ENCODE measurements around the gene FXYD7. TPM values are rescaled to one million over a fixed set of nuclear protein-coding genes. Genes with fewer than 3 reads are reported as not detected.

The FXYD7 gene
- total and polyA plus RNA-seq, 9 of the 15 experiments (the other 6 are each of a cell fraction or from before 2014, with no cell fraction given) = 0.10 to 0.80 (median 0.31) TPM; not detected in 3

DNA sequence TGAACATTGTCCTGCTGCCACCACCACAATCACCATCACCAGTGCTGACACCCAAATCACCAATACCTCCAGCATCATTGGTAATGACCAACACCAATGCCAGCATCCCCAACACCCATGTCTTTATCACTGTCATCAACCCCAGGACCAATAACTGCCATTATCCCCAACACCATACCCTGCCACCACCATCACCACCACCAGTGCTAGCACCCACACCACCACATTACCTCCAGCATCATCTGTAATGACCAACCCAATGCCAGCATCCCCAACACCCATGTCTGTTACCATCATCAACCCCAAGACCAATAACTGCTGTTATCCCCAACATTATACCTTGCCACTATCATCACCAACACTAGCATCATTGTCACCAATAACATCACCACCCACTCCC is 10.8 kb upstream of the FXYD7 start (continued):
- TF ChIP-seq, protein P1, sequence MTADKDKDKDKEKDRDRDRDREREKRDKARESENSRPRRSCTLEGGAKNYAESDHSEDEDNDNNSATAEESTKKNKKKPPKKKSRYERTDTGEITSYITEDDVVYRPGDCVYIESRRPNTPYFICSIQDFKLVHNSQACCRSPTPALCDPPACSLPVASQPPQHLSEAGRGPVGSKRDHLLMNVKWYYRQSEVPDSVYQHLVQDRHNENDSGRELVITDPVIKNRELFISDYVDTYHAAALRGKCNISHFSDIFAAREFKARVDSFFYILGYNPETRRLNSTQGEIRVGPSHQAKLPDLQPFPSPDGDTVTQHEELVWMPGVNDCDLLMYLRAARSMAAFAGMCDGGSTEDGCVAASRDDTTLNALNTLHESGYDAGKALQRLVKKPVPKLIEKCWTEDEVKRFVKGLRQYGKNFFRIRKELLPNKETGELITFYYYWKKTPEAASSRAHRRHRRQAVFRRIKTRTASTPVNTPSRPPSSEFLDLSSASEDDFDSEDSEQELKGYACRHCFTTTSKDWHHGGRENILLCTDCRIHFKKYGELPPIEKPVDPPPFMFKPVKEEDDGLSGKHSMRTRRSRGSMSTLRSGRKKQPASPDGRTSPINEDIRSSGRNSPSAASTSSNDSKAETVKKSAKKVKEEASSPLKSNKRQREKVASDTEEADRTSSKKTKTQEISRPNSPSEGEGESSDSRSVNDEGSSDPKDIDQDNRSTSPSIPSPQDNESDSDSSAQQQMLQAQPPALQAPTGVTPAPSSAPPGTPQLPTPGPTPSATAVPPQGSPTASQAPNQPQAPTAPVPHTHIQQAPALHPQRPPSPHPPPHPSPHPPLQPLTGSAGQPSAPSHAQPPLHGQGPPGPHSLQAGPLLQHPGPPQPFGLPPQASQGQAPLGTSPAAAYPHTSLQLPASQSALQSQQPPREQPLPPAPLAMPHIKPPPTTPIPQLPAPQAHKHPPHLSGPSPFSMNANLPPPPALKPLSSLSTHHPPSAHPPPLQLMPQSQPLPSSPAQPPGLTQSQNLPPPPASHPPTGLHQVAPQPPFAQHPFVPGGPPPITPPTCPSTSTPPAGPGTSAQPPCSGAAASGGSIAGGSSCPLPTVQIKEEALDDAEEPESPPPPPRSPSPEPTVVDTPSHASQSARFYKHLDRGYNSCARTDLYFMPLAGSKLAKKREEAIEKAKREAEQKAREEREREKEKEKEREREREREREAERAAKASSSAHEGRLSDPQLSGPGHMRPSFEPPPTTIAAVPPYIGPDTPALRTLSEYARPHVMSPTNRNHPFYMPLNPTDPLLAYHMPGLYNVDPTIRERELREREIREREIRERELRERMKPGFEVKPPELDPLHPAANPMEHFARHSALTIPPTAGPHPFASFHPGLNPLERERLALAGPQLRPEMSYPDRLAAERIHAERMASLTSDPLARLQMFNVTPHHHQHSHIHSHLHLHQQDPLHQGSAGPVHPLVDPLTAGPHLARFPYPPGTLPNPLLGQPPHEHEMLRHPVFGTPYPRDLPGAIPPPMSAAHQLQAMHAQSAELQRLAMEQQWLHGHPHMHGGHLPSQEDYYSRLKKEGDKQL (CRISPR knock-in tag; IDR thresholded peaks at IDR 0.05; ENCODE audit: borderline replicate concordance) = no peak

DNA sequence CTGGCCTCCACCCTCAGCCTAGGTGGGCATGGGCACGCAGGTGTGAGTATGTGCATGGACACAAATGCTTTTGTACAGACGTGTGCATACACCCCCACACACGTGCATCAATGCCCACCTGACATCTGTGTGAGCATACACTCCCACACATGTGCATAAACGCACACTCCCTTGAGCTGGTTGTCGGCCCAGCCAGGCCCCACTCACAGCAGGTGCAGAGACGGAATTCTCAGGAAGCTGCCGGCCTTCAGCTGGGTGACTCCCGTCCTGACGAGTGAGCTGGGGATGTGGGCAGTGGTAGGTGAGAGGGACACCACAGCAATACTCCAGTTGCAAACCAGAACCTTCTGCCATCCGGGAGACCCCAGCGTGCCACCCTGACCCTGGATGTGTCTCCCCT is 9.2 kb upstream of the FXYD7 start:
- 5% methylated on average over 11 of the region's 11 CpGs for WGBS (ENCODE audit: insufficient coverage, low coverage, missing lambda C conversion rate)
- no peak for FAIRE-seq
- H3K4me1 ChIP-seq (replicated peaks in 1 of 2; ENCODE audit: control insufficient read depth in 2 of 2, insufficient read depth in 2 of 2, low read length in 2 of 2) = peaks cover 3 to 24% of the 10 kb centered on the region in 2 experiments; a peak in 3 of 5 replicates
- in situ Hi-C loops (cut with MboI) (loop anchor here (10.0 kb wide), 1 partner anchor 299 kb away; no protein-coding TSS in a partner anchor), intact Hi-C loops (cut with micrococcal nuclease) (loop anchor here (2.0 kb wide), 1 partner anchor 295 kb away; no protein-coding TSS in a partner anchor)
- H2AFZ ChIP-seq (ENCODE audit: low read depth, low read length) = no peak overlapping the region
- 0 out of 2 replicates have a peak, but pooled peaks cover 4% of the 10 kb centered on the region for H4K20me1 ChIP-seq (replicated peaks; ENCODE audit: control insufficient read depth, insufficient read depth, low read length)
- no peak overlapping the region for H3K4me2 ChIP-seq (ENCODE audit: insufficient read depth, low read length)
- ATAC-seq = no peak
- no peaks in the 10 kb centered on the region for H3K9me1 ChIP-seq (ENCODE audit: control insufficient read depth, insufficient read depth, low read length)
- H3K27me3 ChIP-seq (ENCODE audit: control insufficient read depth in 2 of 2, insufficient read depth in 2 of 2, low read length in 2 of 2) = peaks cover 2 to 29% of the 10 kb centered on the region in 2 experiments; a peak in 3 of 5 replicates
- ChIA-PET CTCF (ENCODE audit: low intra/inter-chr PET ratio) (no interaction called here), POLR2A (interaction anchor here (0.6 to 1.5 kb wide), 4 partner anchors 75 to 361 kb away, joined by 3 read pairs; partner anchors contain the start of gene ZNF599)
- DNase-seq (ENCODE audit: extremely low read depth in 1 of 4, low spot score in 3 of 4) = no peak
- H3K9ac ChIP-seq (ENCODE audit: insufficient read depth in 1 of 2, low read depth in 2 of 2, low read length in 2 of 2) = no peak overlapping the region
- no peaks in the 10 kb centered on the region for H3K9me3 ChIP-seq (replicated peaks; ENCODE audit: control insufficient read depth, insufficient read depth, low read depth, low read length)
- no peaks in the 10 kb centered on the region for H3K79me2 ChIP-seq (ENCODE audit: control insufficient read depth, insufficient read depth, low read length)
- H3K4me3 ChIP-seq = no peak overlapping the region
- no peaks in the 10 kb centered on the region for H3K36me3 ChIP-seq (ENCODE audit: control insufficient read depth, insufficient read depth, low read length)
- no TSS peak for BruUV-seq (replicated peaks)
- H3K27ac ChIP-seq (ENCODE audit: extremely low read depth, low read depth, low read length) = no peak overlapping the region
- TF ChIP-seq EZH2 (IDR thresholded peaks at IDR 0.05; ENCODE audit: borderline replicate concordance, low read depth, low read length) = no peak
- TF ChIP-seq EP300 (IDR thresholded peaks at IDR 0.05; ENCODE audit: low read length) = no peak
- TF ChIP-seq ZNF586 (CRISPR knock-in tag; conservative IDR thresholded peaks at IDR 0.05) = no peak
- TF ChIP-seq CBX2 (IDR thresholded peaks at IDR 0.05; ENCODE audit: insufficient read depth, low read length, poor library complexity, severe bottlenecking) = no peak
- no peak for TF ChIP-seq MXI1 (IDR thresholded peaks at IDR 0.05; ENCODE audit: low read depth, low read length)
- TF ChIP-seq ERF (CRISPR knock-in tag; IDR thresholded peaks at IDR 0.05) = no peak
- TF ChIP-seq SRF (CRISPR knock-in tag; IDR thresholded peaks at IDR 0.05) = no peak
- TF ChIP-seq ZNF121 (CRISPR knock-in tag; conservative IDR thresholded peaks at IDR 0.05) = no peak
- TF ChIP-seq, protein P2, sequence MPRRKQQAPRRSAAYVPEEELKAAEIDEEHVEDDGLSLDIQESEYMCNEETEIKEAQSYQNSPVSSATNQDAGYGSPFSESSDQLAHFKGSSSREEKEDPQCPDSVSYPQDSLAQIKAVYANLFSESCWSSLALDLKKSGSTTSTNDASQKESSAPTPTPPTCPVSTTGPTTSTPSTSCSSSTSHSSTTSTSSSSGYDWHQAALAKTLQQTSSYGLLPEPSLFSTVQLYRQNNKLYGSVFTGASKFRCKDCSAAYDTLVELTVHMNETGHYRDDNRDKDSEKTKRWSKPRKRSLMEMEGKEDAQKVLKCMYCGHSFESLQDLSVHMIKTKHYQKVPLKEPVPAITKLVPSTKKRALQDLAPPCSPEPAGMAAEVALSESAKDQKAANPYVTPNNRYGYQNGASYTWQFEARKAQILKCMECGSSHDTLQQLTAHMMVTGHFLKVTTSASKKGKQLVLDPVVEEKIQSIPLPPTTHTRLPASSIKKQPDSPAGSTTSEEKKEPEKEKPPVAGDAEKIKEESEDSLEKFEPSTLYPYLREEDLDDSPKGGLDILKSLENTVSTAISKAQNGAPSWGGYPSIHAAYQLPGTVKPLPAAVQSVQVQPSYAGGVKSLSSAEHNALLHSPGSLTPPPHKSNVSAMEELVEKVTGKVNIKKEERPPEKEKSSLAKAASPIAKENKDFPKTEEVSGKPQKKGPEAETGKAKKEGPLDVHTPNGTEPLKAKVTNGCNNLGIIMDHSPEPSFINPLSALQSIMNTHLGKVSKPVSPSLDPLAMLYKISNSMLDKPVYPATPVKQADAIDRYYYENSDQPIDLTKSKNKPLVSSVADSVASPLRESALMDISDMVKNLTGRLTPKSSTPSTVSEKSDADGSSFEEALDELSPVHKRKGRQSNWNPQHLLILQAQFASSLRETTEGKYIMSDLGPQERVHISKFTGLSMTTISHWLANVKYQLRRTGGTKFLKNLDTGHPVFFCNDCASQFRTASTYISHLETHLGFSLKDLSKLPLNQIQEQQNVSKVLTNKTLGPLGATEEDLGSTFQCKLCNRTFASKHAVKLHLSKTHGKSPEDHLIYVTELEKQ (CRISPR knock-in tag; IDR thresholded peaks at IDR 0.05) = no peak
- TF ChIP-seq ZNF133 (CRISPR knock-in tag; IDR thresholded peaks at IDR 0.05) = no peak
- TF ChIP-seq HDAC2 (IDR thresholded peaks at IDR 0.05) = no peak
- no peak for TF ChIP-seq POLR3G (IDR thresholded peaks at IDR 0.05; ENCODE audit: extremely low read depth, insufficient read length, insufficient replicate concordance)
